Ectodermal cell (in vitro differentiated cells): Measurements from ENCODE around the gene BTG2.
"Not testable (repeated sequence)": the region's sequence is repeated elsewhere in the genome, so short reads cannot be mapped to it uniquely, and the experiment has no call there.

Experiments used
- H3K27ac ChIP-seq: 2 replicates; pipeline ENCODE4 v1.7.0; 2013; ENCODE audit warnings: mild to moderate bottlenecking, low read depth, low read length; ENCODE audit not compliant: insufficient read depth, poor library complexity, severe bottlenecking
- H3K27me3 ChIP-seq: 2 replicates; pipeline ENCODE4 v1.7.0; 2013; ENCODE audit warnings: mild to moderate bottlenecking, low read length; ENCODE audit not compliant: insufficient read depth, control insufficient read depth, poor library complexity, severe bottlenecking
- H3K36me3 ChIP-seq: one replicate; pipeline ENCODE4 v1.7.0; 2013; ENCODE audit warnings: low read length; ENCODE audit not compliant: control insufficient read depth, insufficient read depth
- H3K4me1 ChIP-seq: one replicate; pipeline ENCODE4 v1.7.0; 2013; ENCODE audit warnings: low read length; ENCODE audit not compliant: control insufficient read depth, insufficient read depth
- H3K4me3 ChIP-seq: 2 replicates; pipeline ENCODE4 v1.7.0; 2013; ENCODE audit warnings: low read depth, low read length, control low read depth; ENCODE audit not compliant: insufficient read depth
- H3K9me3 ChIP-seq: 2 replicates; pipeline ENCODE4 v1.7.0; 2013; ENCODE audit warnings: mild to moderate bottlenecking, low read length, moderate library complexity; ENCODE audit not compliant: control insufficient read depth
- WGBS, 2 experiments: methylation state at CpG; one replicate each; pipeline ENCODE4 v1.1.7; 2013; ENCODE audit warnings: missing lambda C conversion rate in 2 of 2; 5-methylcytosine and 5-hydroxymethylcytosine counted together

Gene BTG2

GRCh38 chr1:203306089-203306964 lies 1.0 kb downstream of the BTG2 start:
- 4% methylated on average over 22 of the region's 22 CpGs for WGBS, 2 experiments
- Histone ChIP-seq H3K9me3 (no peaks in the 10 kb centered on the region), H3K4me3 (peak overlapping the region; percentile 80), H3K36me3 (peaks cover 5% of the 10 kb centered on the region), H3K27me3 (peaks cover 82% of the 10 kb centered on the region), H3K4me1 (peaks cover 34% of the 10 kb centered on the region), H3K27ac (no peak overlapping the region)

GRCh38 chr1:203306965-203307541 lies 1.7 kb downstream of the BTG2 start:
- H3K36me3 ChIP-seq, result peaks cover 5% of the 10 kb centered on the region
- H3K27me3 ChIP-seq, result peaks cover 81% of the 10 kb centered on the region
- H3K4me3 ChIP-seq, result peak overlapping the region; percentile 80
- WGBS, 2 experiments, result 28 to 33% methylated on average over 17 to 21 of the region's 21 CpGs
- no peaks in the 10 kb centered on the region for H3K9me3 ChIP-seq
- peaks cover 34% of the 10 kb centered on the region for H3K4me1 ChIP-seq
- H3K27ac ChIP-seq, result no peak overlapping the region

GRCh38 chr1:203307641-203308126 lies 2.4 kb downstream of the BTG2 start:
- WGBS, 2 experiments, result 12 to 15% methylated on average over 3 of the region's 3 CpGs
- H3K9me3 ChIP-seq, result no peaks in the 10 kb centered on the region
- H3K36me3 ChIP-seq, result peaks cover 5% of the 10 kb centered on the region
- peaks cover 75% of the 10 kb centered on the region for H3K27me3 ChIP-seq
- peaks cover 34% of the 10 kb centered on the region for H3K4me1 ChIP-seq
- peak overlapping the region; percentile 80 for H3K4me3 ChIP-seq
- H3K27ac ChIP-seq, result no peak overlapping the region

GRCh38 chr1:203308328-203308922 lies 3.1 kb downstream of the BTG2 start:
- H3K27me3 ChIP-seq, result peaks cover 68% of the 10 kb centered on the region
- H3K4me3 ChIP-seq, result peak overlapping the region; percentile 80
- H3K9me3 ChIP-seq, result no peaks in the 10 kb centered on the region
- H3K4me1 ChIP-seq, result peaks cover 34% of the 10 kb centered on the region
- H3K36me3 ChIP-seq, result peaks cover 5% of the 10 kb centered on the region
- H3K27ac ChIP-seq, result no peak overlapping the region
- WGBS, 2 experiments, result 38 to 42% methylated on average over 5 of the region's 5 CpGs

GRCh38 chr1:203308923-203309331 lies 3.6 kb downstream of the BTG2 start:
- Histone ChIP-seq H3K36me3 (peaks cover 5% of the 10 kb centered on the region), H3K4me1 (peaks cover 34% of the 10 kb centered on the region), H3K9me3 (no peaks in the 10 kb centered on the region), H3K27ac (no peak overlapping the region), H3K27me3 (peaks cover 63% of the 10 kb centered on the region), H3K4me3 (no peak overlapping the region)
- 75% methylated on average over 1 of the region's 1 CpG for WGBS, 2 experiments

GRCh38 chr1:203311368-203312301 lies 6.3 kb downstream of the BTG2 start:
- 88 to 91% methylated on average over 3 of the region's 3 CpGs for WGBS, 2 experiments
- Histone ChIP-seq H3K36me3 (peaks cover 5% of the 10 kb centered on the region), H3K27ac (no peak overlapping the region), H3K4me3 (no peak overlapping the region), H3K27me3 (peaks cover 39% of the 10 kb centered on the region), H3K9me3 (no peaks in the 10 kb centered on the region), H3K4me1 (peaks cover 31% of the 10 kb centered on the region)

GRCh38 chr1:203314025-203314759 lies 8.9 kb downstream of the BTG2 start:
- not testable (repeated sequence) for H3K4me3 ChIP-seq, H3K27ac ChIP-seq, H3K4me1 ChIP-seq, H3K9me3 ChIP-seq, H3K36me3 ChIP-seq
- 89 to 93% methylated on average over 3 of the region's 4 CpGs for WGBS, 2 experiments
- H3K27me3 ChIP-seq, result peaks cover 22% of the 10 kb centered on the region

GRCh38 chr1:203316626-203317093 lies 11.3 kb downstream of the BTG2 start:
- WGBS, 2 experiments, result 60 to 66% methylated on average over 4 of the region's 4 CpGs
- H3K36me3 ChIP-seq, result no peaks in the 10 kb centered on the region
- H3K4me1 ChIP-seq, result peaks cover 10% of the 10 kb centered on the region
- H3K4me3 ChIP-seq, result no peak overlapping the region
- H3K27me3 ChIP-seq, result peaks cover 9% of the 10 kb centered on the region
- no peak overlapping the region for H3K27ac ChIP-seq
- H3K9me3 ChIP-seq, result no peaks in the 10 kb centered on the region
